K562 (cell line): ENCODE results near the gene CXCL12. TPM values are rescaled to one million over a fixed set of nuclear protein-coding genes. Genes with fewer than 3 reads are reported as not detected.

Experiments used
- CBFA2T3 ChIP-seq: fragments of 450-650 bp; IDR thresholded peaks from 2 replicates; pipeline ENCODE4 v1.6.1; 2017
- HNRNPL ChIP-seq: fragments of 200-400 bp; formaldehyde crosslinking; IDR thresholded peaks from 2 replicates; pipeline ENCODE4 v1.6.1; 2017; ENCODE audit warnings: low read depth, mild to moderate bottlenecking, low read length
- MAZ ChIP-seq, 2 experiments: fragments of 450-650 bp in 1 of 2; sonication (generic) in 1 of 2; formaldehyde crosslinking; IDR thresholded peaks in 1 of 2; conservative IDR thresholded peaks in 1 of 2; 2 replicates each; pipeline versions ENCODE4 v1.4.0 to v1.5.0; 2020; ENCODE audit warnings: mild to moderate bottlenecking in 1 of 2, missing genetic modification reagents in 1 of 2
- NBN ChIP-seq: fragments of 450-650 bp; IDR thresholded peaks from 2 replicates; pipeline ENCODE4 v1.6.1; 2016; ENCODE audit warnings: low read depth, mild to moderate bottlenecking
- PYGO2 ChIP-seq: fragments of 450-650 bp; IDR thresholded peaks from 2 replicates; pipeline ENCODE4 v1.6.1; 2016; ENCODE audit warnings: mild to moderate bottlenecking, missing genetic modification characterization, moderate library complexity, missing compliant biosample characterization
- U2AF1 ChIP-seq: fragments of 200-400 bp; formaldehyde crosslinking; optimal IDR thresholded peaks from 2 replicates; pipeline ENCODE3; 2017; ENCODE audit warnings: mild to moderate bottlenecking, low read depth, low read length, moderate library complexity
- XRCC3 ChIP-seq: fragments of 450-650 bp; IDR thresholded peaks from 2 replicates; pipeline ENCODE4 v1.6.1; 2017; ENCODE audit warnings: mild to moderate bottlenecking, moderate library complexity
- ZBTB17 ChIP-seq: fragments of 450-650 bp; formaldehyde crosslinking; IDR thresholded peaks from 2 replicates; pipeline ENCODE4 v1.4.0; 2020; ENCODE audit warnings: mild to moderate bottlenecking
- ZNF175 ChIP-seq: fragments of 200-800 bp; sonication (Bioruptor generic); IDR thresholded peaks from 2 replicates; pipeline ENCODE4 v1.6.1; 2016; ENCODE audit warnings: low read depth, mild to moderate bottlenecking, missing genetic modification characterization, missing compliant biosample characterization
- ZNF217 ChIP-seq: sonication (generic); formaldehyde crosslinking; IDR thresholded peaks from 2 replicates; pipeline ENCODE4 v1.8.0; 2022; ENCODE audit warnings: mild to moderate bottlenecking, missing genetic modification reagents
- ZNF253 ChIP-seq: fragments of 250-450 bp; sonication (Bioruptor Pico); conservative IDR thresholded peaks from 2 replicates; pipeline ENCODE4 v1.6.1; 2021; ENCODE audit warnings: mild to moderate bottlenecking
- ZNF274 ChIP-seq: IDR thresholded peaks from 2 replicates; pipeline ENCODE4 v1.6.1; 2011; ENCODE audit warnings: low read depth, mild to moderate bottlenecking, low read length, moderate library complexity, borderline replicate concordance
- ZSCAN32 ChIP-seq: fragments of 450-650 bp; formaldehyde crosslinking; IDR thresholded peaks from 2 replicates; pipeline ENCODE4 v1.4.0; 2020; ENCODE audit warnings: mild to moderate bottlenecking, moderate library complexity
- polyA plus RNA-seq, 8 experiments: library from polyadenylated mRNA; depleted of rRNA in 4 of 8; stranded (reverse) in 5 of 8; unstranded in 3 of 8; fragments of >200 nt; fragmentation: Nextera tagmentation in 2 of 8; fragmentation: Illumina TruSeq in 1 of 8; extraction: Ambion mirVana in 2 of 8; extraction: Trizol in 1 of 8; gene quantifications; 2 replicates each; pipeline versions ENCODE4 v1.2.1 to v1.2.3, GENCODE V29; 2011 to 2014; ENCODE audit warnings: inconsistent platforms in 1 of 8, missing spikeins in 1 of 8
- total RNA-seq, 7 experiments: library from RNA; depleted of rRNA in 6 of 7; stranded (reverse); fragments of >200 nt in 6 of 7; fragmentation: Illumina TruSeq in 2 of 7; extraction: Trizol in 2 of 7; gene quantifications; 2 replicates each; pipeline versions ENCODE4 v1.2.1 to v1.2.3, GENCODE V29; 2011 to 2021; ENCODE audit warnings: low replicate concordance in 1 of 7
- TF ChIP-seq, protein P1 (sequence below): conservative IDR thresholded peaks from 2 replicates; pipeline ENCODE4 v1.6.1; 2011; ENCODE audit warnings: low read depth, mild to moderate bottlenecking, low read length; ENCODE audit not compliant: control insufficient read depth
- TF ChIP-seq, protein P2 (sequence below), 2 experiments: fragments of 450-650 bp in 1 of 2; sonication (generic) in 1 of 2; formaldehyde crosslinking; conservative IDR thresholded peaks; 2 replicates each; pipeline versions ENCODE4 v1.4.0 to v1.8.1; 2020 to 2022; ENCODE audit warnings: mild to moderate bottlenecking in 1 of 2, missing genetic modification reagents in 1 of 2
- TF ChIP-seq, protein P3 (sequence below), 3 experiments: fragments of 200-800 bp in 1 of 3; sonication (Bioruptor generic) in 1 of 3; sonication (generic) in 1 of 3; formaldehyde crosslinking in 1 of 3; IDR thresholded peaks; 2 replicates each; pipeline versions ENCODE4 v1.6.1 to v1.8.0; 2016 to 2022; ENCODE audit warnings: mild to moderate bottlenecking in 2 of 3, missing compliant biosample characterization in 2 of 3, missing genetic modification characterization in 2 of 3, missing genetic modification reagents in 1 of 3
- TF ChIP-seq, protein P4 (sequence below): sonication (generic); formaldehyde crosslinking; IDR thresholded peaks from 2 replicates; pipeline ENCODE4 v1.8.0; 2023; ENCODE audit warnings: mild to moderate bottlenecking, missing genetic modification reagents
- TF ChIP-seq, protein P5 (sequence below): sonication (generic); formaldehyde crosslinking; IDR thresholded peaks from 2 replicates; pipeline ENCODE4 v1.4.0; 2020; ENCODE audit warnings: mild to moderate bottlenecking, missing genetic modification reagents
- TF ChIP-seq, protein P6 (sequence below): IDR thresholded peaks from 2 replicates; pipeline ENCODE4 v1.6.1; 2011; ENCODE audit warnings: borderline replicate concordance, low read depth, mild to moderate bottlenecking, moderate library complexity, low read length; ENCODE audit not compliant: insufficient read depth, poor library complexity, severe bottlenecking

CXCL12 gene
- total and polyA plus RNA-seq, 9 of the 15 experiments (the other 6 are each of a cell fraction or from before 2014, with no cell fraction given), result 0.18 TPM; not detected in 8

DNA sequence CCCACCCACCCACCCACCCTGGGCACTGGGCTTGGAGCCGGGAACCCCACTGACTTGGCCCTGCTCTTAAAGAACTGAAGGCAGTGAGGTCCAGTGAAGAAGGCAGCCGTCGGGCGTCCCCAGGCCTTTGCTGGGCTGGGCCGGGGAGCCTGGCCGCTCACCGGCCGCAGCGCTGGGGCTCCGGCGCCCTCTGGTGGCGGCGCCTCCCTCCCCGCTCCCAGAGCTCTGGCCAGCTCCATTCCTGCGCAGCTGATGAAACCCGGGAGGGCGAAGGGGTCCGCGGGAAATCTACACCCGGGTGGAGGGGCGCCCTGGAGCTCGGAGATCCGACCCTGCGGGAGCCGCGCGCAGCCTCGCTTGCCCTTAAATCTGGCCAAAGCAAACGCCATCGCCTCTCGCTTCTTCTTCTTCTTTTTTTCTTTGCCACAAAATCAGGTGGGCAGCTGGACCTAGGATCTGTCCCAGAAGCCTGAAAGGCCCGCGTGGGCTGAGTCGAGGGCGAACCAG, 1.7 kb upstream of the CXCL12 start (continued):
- TF ChIP-seq, protein P1, sequence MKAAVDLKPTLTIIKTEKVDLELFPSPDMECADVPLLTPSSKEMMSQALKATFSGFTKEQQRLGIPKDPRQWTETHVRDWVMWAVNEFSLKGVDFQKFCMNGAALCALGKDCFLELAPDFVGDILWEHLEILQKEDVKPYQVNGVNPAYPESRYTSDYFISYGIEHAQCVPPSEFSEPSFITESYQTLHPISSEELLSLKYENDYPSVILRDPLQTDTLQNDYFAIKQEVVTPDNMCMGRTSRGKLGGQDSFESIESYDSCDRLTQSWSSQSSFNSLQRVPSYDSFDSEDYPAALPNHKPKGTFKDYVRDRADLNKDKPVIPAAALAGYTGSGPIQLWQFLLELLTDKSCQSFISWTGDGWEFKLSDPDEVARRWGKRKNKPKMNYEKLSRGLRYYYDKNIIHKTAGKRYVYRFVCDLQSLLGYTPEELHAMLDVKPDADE, result no peak
- TF ChIP-seq HNRNPL (no peak), PYGO2 (tag) (no peak), ZNF217 (CRISPR knock-in tag) (no peak), XRCC3 (no peak), ZNF253 (CRISPR knock-in tag) (no peak), ZBTB17 (no peak), ZSCAN32 (CRISPR knock-in tag) (no peak), ZNF175 (CRISPR knock-in tag) (no peak), MAZ (CRISPR knock-in tag; conservative IDR thresholded peaks at IDR 0.05 in 1 of 2, IDR thresholded peaks at IDR 0.05 in 1 of 2) (peak in 1 of 2 experiments; percentile 44; a peak in 2 of 4 replicates), CBFA2T3 (no peak), NBN (no peak), ZNF274 (no peak), U2AF1 (no peak)
- TF ChIP-seq, protein P2, sequence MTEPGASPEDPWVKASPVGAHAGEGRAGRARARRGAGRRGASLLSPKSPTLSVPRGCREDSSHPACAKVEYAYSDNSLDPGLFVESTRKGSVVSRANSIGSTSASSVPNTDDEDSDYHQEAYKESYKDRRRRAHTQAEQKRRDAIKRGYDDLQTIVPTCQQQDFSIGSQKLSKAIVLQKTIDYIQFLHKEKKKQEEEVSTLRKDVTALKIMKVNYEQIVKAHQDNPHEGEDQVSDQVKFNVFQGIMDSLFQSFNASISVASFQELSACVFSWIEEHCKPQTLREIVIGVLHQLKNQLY (CRISPR knock-in tag; conservative IDR thresholded peaks at IDR 0.05), result no peak
- TF ChIP-seq, protein P3, sequence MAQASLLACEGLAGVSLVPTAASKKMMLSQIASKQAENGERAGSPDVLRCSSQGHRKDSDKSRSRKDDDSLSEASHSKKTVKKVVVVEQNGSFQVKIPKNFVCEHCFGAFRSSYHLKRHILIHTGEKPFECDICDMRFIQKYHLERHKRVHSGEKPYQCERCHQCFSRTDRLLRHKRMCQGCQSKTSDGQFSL (CRISPR knock-in tag; IDR thresholded peaks at IDR 0.05), result no peak
- TF ChIP-seq, protein P3 (tag; IDR thresholded peaks at IDR 0.05), result no peak
- TF ChIP-seq, protein P4, sequence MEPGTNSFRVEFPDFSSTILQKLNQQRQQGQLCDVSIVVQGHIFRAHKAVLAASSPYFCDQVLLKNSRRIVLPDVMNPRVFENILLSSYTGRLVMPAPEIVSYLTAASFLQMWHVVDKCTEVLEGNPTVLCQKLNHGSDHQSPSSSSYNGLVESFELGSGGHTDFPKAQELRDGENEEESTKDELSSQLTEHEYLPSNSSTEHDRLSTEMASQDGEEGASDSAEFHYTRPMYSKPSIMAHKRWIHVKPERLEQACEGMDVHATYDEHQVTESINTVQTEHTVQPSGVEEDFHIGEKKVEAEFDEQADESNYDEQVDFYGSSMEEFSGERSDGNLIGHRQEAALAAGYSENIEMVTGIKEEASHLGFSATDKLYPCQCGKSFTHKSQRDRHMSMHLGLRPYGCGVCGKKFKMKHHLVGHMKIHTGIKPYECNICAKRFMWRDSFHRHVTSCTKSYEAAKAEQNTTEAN (CRISPR knock-in tag), result no peak
- TF ChIP-seq, protein P5, sequence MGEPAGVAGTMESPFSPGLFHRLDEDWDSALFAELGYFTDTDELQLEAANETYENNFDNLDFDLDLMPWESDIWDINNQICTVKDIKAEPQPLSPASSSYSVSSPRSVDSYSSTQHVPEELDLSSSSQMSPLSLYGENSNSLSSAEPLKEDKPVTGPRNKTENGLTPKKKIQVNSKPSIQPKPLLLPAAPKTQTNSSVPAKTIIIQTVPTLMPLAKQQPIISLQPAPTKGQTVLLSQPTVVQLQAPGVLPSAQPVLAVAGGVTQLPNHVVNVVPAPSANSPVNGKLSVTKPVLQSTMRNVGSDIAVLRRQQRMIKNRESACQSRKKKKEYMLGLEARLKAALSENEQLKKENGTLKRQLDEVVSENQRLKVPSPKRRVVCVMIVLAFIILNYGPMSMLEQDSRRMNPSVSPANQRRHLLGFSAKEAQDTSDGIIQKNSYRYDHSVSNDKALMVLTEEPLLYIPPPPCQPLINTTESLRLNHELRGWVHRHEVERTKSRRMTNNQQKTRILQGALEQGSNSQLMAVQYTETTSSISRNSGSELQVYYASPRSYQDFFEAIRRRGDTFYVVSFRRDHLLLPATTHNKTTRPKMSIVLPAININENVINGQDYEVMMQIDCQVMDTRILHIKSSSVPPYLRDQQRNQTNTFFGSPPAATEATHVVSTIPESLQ (CRISPR knock-in tag), result no peak
- TF ChIP-seq, protein P6, sequence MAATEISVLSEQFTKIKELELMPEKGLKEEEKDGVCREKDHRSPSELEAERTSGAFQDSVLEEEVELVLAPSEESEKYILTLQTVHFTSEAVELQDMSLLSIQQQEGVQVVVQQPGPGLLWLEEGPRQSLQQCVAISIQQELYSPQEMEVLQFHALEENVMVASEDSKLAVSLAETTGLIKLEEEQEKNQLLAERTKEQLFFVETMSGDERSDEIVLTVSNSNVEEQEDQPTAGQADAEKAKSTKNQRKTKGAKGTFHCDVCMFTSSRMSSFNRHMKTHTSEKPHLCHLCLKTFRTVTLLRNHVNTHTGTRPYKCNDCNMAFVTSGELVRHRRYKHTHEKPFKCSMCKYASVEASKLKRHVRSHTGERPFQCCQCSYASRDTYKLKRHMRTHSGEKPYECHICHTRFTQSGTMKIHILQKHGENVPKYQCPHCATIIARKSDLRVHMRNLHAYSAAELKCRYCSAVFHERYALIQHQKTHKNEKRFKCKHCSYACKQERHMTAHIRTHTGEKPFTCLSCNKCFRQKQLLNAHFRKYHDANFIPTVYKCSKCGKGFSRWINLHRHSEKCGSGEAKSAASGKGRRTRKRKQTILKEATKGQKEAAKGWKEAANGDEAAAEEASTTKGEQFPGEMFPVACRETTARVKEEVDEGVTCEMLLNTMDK, result peak; percentile 58
